NCI-H1417 treated with DMSO at 0.1 percent for 48 hours (cell line): ENCODE measurements around the gene CNDP1.
A peak's percentile ranks its signal among the peaks of the same experiment; 100 is the strongest.
"Not testable (repeated sequence)": the region's sequence is repeated elsewhere in the genome, so short reads cannot be mapped to it uniquely, and the experiment has no call there.

Experiments
- DNase-seq: peaks from one replicate; lab custom pipeline; 2025; lab: John Stamatoyannopoulos, UW

Gene CNDP1

DNA sequence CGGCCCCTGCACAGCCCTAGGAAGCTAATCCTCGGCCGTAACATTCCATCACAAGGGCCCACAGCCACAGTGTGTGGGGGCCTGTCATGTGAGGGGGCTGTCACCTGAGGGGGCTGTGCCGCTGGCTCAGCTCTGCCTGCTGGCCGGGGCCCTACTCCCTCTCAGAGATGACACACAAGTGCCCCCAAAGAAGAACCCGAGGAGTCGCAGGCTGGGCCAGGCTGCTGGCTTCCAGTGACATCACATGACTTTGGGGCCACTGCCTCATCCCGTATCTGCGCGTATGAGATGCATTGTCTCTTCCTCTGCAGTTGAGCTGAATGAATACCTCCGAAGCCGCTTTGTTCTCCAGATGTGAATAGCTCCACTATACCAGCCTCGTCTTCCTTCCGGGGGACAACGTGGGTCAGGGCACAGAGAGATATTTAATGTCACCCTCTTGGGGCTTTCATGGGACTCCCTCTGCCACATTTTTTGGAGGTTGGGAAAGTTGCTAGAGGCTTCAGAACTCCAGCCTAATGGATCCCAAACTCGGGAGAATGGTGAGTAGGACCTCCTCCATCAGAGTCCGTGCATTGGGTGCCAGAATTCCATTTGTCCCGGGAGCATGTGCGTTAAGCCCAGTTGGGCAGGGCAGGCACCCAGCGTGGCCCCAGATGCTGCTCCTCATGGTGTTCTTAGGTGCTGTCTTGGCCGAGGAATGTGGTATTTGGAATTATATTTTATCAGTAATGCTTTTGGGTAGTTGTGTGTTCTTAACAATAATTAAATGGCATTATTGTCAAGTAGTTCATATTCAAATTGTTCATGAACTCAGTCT, at the start of gene CNDP1:
Gene CNDP1, plus strand, starts transcription at position 351 of the 820 bp plus-strand sequence. Its CDS starts 168 bp downstream, at position 519.
- DNase-seq = no peak

GRCh38 chr18:74486119-74486849, 48.0 kb upstream of the CNDP1 start:
- no peak for DNase-seq

DNA sequence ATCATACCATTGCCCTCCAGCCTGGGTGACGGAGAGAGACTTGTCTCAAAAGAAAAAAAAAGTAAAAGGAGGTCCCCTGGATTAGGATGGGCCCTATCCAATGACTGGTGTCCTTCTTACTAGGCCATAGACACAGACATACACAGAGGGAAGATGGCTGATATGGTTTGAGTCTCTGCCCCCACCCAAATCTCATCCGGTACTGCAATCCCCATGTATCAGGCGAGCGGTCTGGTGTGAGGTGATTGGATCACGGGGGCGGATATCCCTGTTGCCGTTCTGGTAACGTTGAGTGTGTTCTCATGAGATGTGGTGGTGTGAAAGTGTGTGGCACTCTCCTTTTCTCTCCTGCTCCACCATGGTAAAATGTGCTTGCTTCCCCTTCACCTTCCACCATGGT, 45.9 kb upstream of the CNDP1 start:
- no peak for DNase-seq

DNA sequence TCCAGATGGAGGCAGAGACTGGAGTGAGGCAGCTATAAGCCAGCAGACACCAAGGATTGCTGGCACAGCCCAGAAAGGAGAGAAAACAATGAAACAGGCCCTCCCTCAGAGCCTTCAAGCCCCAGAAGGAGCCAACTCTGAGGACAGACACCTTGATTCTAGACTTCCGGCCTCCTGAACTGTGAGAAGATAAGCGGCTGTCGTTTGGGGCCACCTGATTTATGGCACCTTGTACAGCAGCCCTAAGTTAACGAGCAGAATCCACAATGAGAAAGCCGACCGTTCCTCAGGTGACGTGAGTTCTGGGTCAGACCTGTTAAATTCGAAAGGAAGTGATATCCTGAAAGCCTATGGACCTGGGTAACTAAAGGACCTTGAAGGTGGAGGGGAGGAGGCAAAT, 45.4 kb upstream of the CNDP1 start:
- no peak for DNase-seq

- DNase-seq = no peak
These were observed 44.6 kb upstream of the CNDP1 start for GRCh38 chr18:74489676-74490075.

GRCh38 chr18:74492259-74492658, 42.0 kb upstream of the CNDP1 start:
- no peak for DNase-seq

- DNase-seq = peak; percentile 49
These were observed 40.6 kb upstream of the CNDP1 start for GRCh38 chr18:74493689-74494088.

GRCh38 chr18:74494514-74494913, 39.8 kb upstream of the CNDP1 start:
- DNase-seq = no peak

- DNase-seq = peak; percentile 98
These were observed 38.5 kb upstream of the CNDP1 start, which contains the start of gene CNDP2 for GRCh38 chr18:74495581-74496507. Gene CNDP2, plus strand, starts transcription at chr18:74496363. Its CDS starts 3,611 bp downstream, at chr18:74499974.

GRCh38 chr18:74496508-74497323, 37.6 kb upstream of the CNDP1 start:
- no peak for DNase-seq

GRCh38 chr18:74497324-74497676, 37.0 kb upstream of the CNDP1 start:
- no peak for DNase-seq

DNA sequence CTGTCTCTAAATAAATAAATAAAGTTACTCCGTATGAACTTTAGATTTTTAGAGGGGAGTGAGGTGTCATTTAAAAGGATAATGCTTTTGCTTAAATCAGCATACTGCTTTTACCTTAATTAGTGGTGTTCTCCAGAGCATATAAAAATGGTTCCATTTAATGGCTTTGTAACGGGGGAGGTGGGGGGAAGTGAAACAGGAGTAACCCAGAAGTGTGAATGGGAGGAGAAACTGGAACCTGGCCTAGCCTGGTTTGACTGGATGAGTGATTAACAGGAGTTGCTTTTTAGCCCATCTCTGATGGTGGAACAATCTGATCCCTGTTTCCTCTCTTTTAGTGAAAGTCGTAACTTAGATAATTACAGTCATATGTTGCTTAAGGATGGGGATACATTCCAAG, 36.5 kb upstream of the CNDP1 start:
- no peak for DNase-seq

DNA sequence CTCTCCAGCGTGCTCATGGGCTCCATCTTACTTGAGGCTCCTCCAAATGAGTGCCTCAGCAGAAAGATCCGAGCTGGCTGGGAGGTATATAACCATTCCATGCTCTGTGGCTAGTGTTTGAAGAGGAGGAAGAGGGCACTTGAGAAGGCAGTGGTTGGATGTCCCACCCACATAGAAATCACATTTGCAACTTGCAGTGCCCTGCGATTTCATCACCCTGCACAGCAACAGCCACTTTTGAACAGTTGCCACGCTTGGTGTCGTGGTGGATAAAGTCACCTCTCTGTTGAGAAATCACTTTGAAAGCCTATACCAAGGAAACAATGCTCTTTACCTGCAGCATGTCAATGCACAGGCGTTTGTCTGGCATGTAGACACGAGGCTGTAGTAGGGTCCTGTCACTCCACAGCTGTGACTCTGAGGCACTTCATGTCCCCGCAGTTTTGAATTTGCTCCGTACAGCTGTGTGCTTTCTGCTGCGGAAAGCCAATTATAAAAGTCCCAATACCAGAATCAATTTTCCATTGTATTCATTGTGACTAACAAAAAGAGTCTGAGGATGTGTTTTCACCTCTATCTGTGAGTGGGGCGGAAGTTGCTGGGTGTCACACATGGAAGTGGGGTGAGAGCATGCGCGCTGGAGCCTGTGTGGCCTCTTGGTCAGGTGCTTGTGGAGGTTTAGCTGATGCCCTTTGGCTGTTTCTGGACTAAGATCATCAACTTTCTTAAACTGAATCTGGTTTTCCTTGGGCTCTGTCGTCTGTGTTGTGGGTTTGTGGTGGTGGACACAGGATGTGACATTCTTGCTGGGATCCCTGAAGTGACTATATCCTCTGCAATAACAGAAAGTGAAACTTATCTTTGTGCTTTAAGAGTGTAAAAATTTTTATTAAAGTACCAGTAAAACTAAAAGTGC, 35.3 kb upstream of the CNDP1 start:
- DNase-seq = no peak

- DNase-seq = no peak
These were observed 34.7 kb upstream of the CNDP1 start for GRCh38 chr18:74499633-74500032.

- DNase-seq = no peak
These were observed 33.9 kb upstream of the CNDP1 start for GRCh38 chr18:74500372-74500771.

GRCh38 chr18:74500774-74501173, 33.5 kb upstream of the CNDP1 start:
- DNase-seq = not testable (repeated sequence)

- no peak for DNase-seq
These were observed 32.9 kb upstream of the CNDP1 start for GRCh38 chr18:74501386-74501785.

GRCh38 chr18:74503137-74503536, 31.2 kb upstream of the CNDP1 start:
- no peak for DNase-seq

- no peak for DNase-seq
These were observed 28.5 kb upstream of the CNDP1 start for GRCh38 chr18:74505776-74506175.

DNA sequence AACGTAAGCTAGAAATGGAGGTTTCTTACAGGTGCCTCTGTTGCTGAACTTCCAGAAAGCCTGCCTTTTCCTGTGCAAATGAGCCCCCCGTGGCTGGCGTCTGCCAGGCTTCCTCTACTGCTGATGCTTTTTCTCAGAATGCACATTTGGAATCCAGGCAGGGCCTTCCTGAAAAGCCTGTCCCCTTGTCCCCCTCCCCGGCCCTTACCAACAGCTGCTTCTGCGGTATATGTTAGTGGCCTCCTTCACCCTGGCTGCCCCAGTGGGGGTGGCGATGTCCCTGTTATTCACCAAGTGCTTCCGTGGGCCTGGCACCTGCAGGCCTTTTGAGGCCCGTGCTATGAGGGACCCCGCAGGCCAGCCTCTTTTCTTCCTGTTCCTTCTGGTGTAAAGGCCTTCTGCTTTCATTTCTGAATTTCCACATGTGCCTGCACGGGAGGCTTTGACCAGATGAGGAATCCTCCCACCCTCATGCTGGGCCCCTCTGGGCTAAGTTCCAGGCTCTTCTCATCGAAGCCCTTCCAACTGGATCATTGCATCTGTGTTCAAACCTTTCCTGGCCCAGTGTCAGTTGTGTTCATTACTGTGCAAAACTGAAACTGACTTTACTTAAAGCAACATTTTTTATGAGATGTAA, 27.7 kb upstream of the CNDP1 start:
- DNase-seq = no peak
